HCT116 (cell line): Measurements from ENCODE around the gene RNF152. TPM values are rescaled to one million over a fixed set of nuclear protein-coding genes. Genes with fewer than 3 reads are reported as not detected.

Experiments
- ATAC-seq: fragments of 200-7000 bp; cut with Tn5 transposase; 2 replicates; pipeline ENCODE4 v1.9.1; 2020; ENCODE audit warnings: mild to moderate bottlenecking, moderate library complexity
- BruUV-seq: library from RNA; stranded (reverse); fragments of 400-500 nt; replicated peaks from 2 replicates; lab custom pipeline; 2021; lab: Mats Ljungman, UMichigan
- CTCF ChIA-PET: fragments of 300-600 bp; sonication (Branson Sonifier 250); formaldehyde crosslinking; loops from one replicate; lab custom pipeline; 2021; ENCODE audit warnings: antibody characterized with exemption; lab: Charles Lee
- POLR2A ChIA-PET: fragments of 300-600, 350-600 bp; sonication (Branson Sonifier 250); formaldehyde crosslinking; loops from one replicate; lab custom pipeline; 2021; ENCODE audit warnings: antibody characterized with exemption; lab: Charles Lee
- RAD21 ChIA-PET, 2 experiments: fragments of 300-600 bp; sonication (Branson Sonifier 250); formaldehyde crosslinking; loops; one replicate each; lab custom pipeline; 2023; ENCODE audit warnings: low total read pairs in 2 of 2; ENCODE audit not compliant: uncharacterized antibody in 2 of 2, unreplicated experiment in 2 of 2, low non-redundant PET in 1 of 2; lab: Charles Lee
- DNase-seq: peaks from one replicate; pipeline ENCODE4 v3.0.0-alpha.2; 2010; ENCODE audit warnings: low read depth, low spot score
- H2AFZ ChIP-seq: fragments of 200-600 bp; shearing (Covaris generic), sonication (generic); 2 replicates; pipeline ENCODE4 v1.6.1; 2017; ENCODE audit warnings: low read depth, mixed run types, mixed read lengths, antibody characterized with exemption, low read length; ENCODE audit not compliant: poor library complexity, severe bottlenecking
- H3K27ac ChIP-seq: 2 replicates; pipeline ENCODE4 v1.5.1; 2012; ENCODE audit warnings: low read depth, low read length
- H3K27me3 ChIP-seq: fragments of 200-600 bp; sonication (generic); 2 replicates; pipeline ENCODE4 v1.6.1; 2016; ENCODE audit warnings: mixed run types, low read length, mixed read lengths; ENCODE audit not compliant: insufficient read depth
- H3K36me3 ChIP-seq, 2 experiments: fragments of 200-500 bp in 1 of 2; fragments of 200-600 bp in 1 of 2; sonication (Bioruptor generic) in 1 of 2; sonication (generic) in 1 of 2; 2 replicates each; pipeline versions ENCODE4 v1.5.1 to v1.6.1; 2014 to 2016; ENCODE audit warnings: low read length in 2 of 2, inconsistent platforms in 1 of 2, mixed read lengths in 1 of 2, mixed run types in 1 of 2; ENCODE audit not compliant: insufficient read depth in 2 of 2, control insufficient read depth in 1 of 2
- H3K4me1 ChIP-seq, 2 experiments: fragments of 200-600 bp in 1 of 2; sonication (generic) in 1 of 2; 2 replicates each; pipeline versions ENCODE4 v1.5.1 to v1.6.1; 2012 to 2017; ENCODE audit warnings: low read length in 2 of 2, inconsistent platforms in 1 of 2, mild to moderate bottlenecking in 1 of 2, mixed read lengths in 1 of 2, mixed run types in 1 of 2, moderate library complexity in 1 of 2; ENCODE audit not compliant: insufficient read depth in 2 of 2, control insufficient read depth in 1 of 2
- H3K4me2 ChIP-seq: fragments of 200-600 bp; sonication (generic); 2 replicates; pipeline ENCODE4 v1.6.1; 2017; ENCODE audit warnings: mixed run types, low read length, mixed read lengths
- H3K4me3 ChIP-seq, 2 experiments: fragments of 200-600 bp in 1 of 2; sonication (generic) in 1 of 2; replicated peaks in 1 of 2; 2 replicates each; pipeline ENCODE4 v1.5.1; 2011 to 2016; ENCODE audit warnings: low read length in 2 of 2, control low read depth in 1 of 2, low read depth in 1 of 2, mild to moderate bottlenecking in 1 of 2, mixed read lengths in 1 of 2, mixed run types in 1 of 2
- H3K79me2 ChIP-seq: fragments of 200-600 bp; sonication (generic); 2 replicates; pipeline ENCODE4 v1.6.1; 2017; ENCODE audit warnings: mild to moderate bottlenecking, mixed run types, low read length, moderate library complexity, mixed read lengths; ENCODE audit not compliant: insufficient read depth
- H3K9ac ChIP-seq: fragments of 200-600 bp; sonication (generic); 2 replicates; pipeline ENCODE4 v1.6.1; 2016; ENCODE audit warnings: low read length, mixed read lengths
- H3K9me2 ChIP-seq: fragments of 200-600 bp; sonication (generic), shearing (Covaris generic); 2 replicates; pipeline ENCODE4 v1.6.1; 2017; ENCODE audit warnings: mixed run types, mild to moderate bottlenecking, moderate library complexity; ENCODE audit not compliant: insufficient read depth
- H3K9me3 ChIP-seq, 2 experiments: fragments of 200-500 bp in 1 of 2; fragments of 200-600 bp in 1 of 2; sonication (Bioruptor generic) in 1 of 2; sonication (generic) in 1 of 2; 2 replicates each; pipeline ENCODE4 v1.6.1; 2014 to 2017; ENCODE audit warnings: low read length in 2 of 2, mixed read lengths in 2 of 2, inconsistent platforms in 1 of 2, low read depth in 1 of 2, mild to moderate bottlenecking in 1 of 2, mixed run types in 1 of 2, moderate library complexity in 1 of 2; ENCODE audit not compliant: control insufficient read depth in 1 of 2, insufficient read depth in 1 of 2
- H4K20me1 ChIP-seq: fragments of 200-600 bp; sonication (generic), shearing (Covaris generic); 2 replicates; pipeline ENCODE4 v1.6.1; 2017; ENCODE audit warnings: mixed run types, mild to moderate bottlenecking, moderate library complexity; ENCODE audit not compliant: insufficient read depth
- CBX3 ChIP-seq: IDR thresholded peaks from 2 replicates; pipeline ENCODE4 v1.6.1; 2012; ENCODE audit warnings: low read depth
- CEBPB ChIP-seq: IDR thresholded peaks from 2 replicates; pipeline ENCODE4 v1.6.1; 2012; ENCODE audit warnings: low read depth
- ELF1 ChIP-seq: IDR thresholded peaks from 2 replicates; pipeline ENCODE4 v1.6.1; 2012; ENCODE audit warnings: low read depth, borderline replicate concordance
- EZH2 ChIP-seq: fragments of 200-600 bp; sonication (generic); IDR thresholded peaks from 2 replicates; pipeline ENCODE4 v1.6.1; 2017; ENCODE audit warnings: antibody characterized with exemption, mixed run types
- EZH2phosphoT487 ChIP-seq: fragments of 200-600 bp; IDR thresholded peaks from 2 replicates; pipeline ENCODE4 v1.6.1; 2018; ENCODE audit warnings: antibody characterized with exemption, borderline replicate concordance
- FOSL1 ChIP-seq: IDR thresholded peaks from 2 replicates; pipeline ENCODE4 v1.6.1; 2012; ENCODE audit warnings: low read depth
- JUND ChIP-seq: IDR thresholded peaks from 2 replicates; pipeline ENCODE4 v1.6.1; 2012
- MAX ChIP-seq: IDR thresholded peaks from 2 replicates; pipeline ENCODE4 v1.6.1; 2012
- POLR2A ChIP-seq: IDR thresholded peaks from 2 replicates; pipeline ENCODE4 v1.7.0; 2011; ENCODE audit warnings: borderline replicate concordance; ENCODE audit not compliant: insufficient read depth, insufficient read length; ENCODE audit errors: extremely low read depth
- POLR2AphosphoS5 ChIP-seq: IDR thresholded peaks from 2 replicates; pipeline ENCODE4 v1.6.1; 2011; ENCODE audit warnings: mild to moderate bottlenecking, low read depth, low read length, moderate library complexity
- RAD21 ChIP-seq: IDR thresholded peaks from 2 replicates; pipeline ENCODE4 v1.6.1; 2012; ENCODE audit warnings: low read depth, mild to moderate bottlenecking
- REST ChIP-seq: IDR thresholded peaks from 2 replicates; pipeline ENCODE4 v1.6.1; 2012; ENCODE audit warnings: low read depth
- SIN3A ChIP-seq: IDR thresholded peaks from 2 replicates; pipeline ENCODE4 v1.6.1; 2012; ENCODE audit warnings: low read depth
- SRF ChIP-seq: IDR thresholded peaks from 2 replicates; pipeline ENCODE4 v1.6.1; 2012; ENCODE audit warnings: low read depth
- YY1 ChIP-seq: IDR thresholded peaks from 2 replicates; pipeline ENCODE4 v1.6.1; 2011; ENCODE audit warnings: low read length, low read depth, moderate library complexity, mild to moderate bottlenecking; ENCODE audit not compliant: insufficient replicate concordance; ENCODE audit errors: extremely low read depth
- ZBTB33 ChIP-seq: IDR thresholded peaks from 2 replicates; pipeline ENCODE4 v1.6.1; 2011; ENCODE audit warnings: mild to moderate bottlenecking, low read length, moderate library complexity; ENCODE audit not compliant: insufficient replicate concordance; ENCODE audit errors: extremely low read depth
- ZFX ChIP-seq: fragments of 450-650 bp; IDR thresholded peaks from 2 replicates; pipeline ENCODE4 v1.6.1; 2017
- ZNF274 ChIP-seq: fragments of 200-500 bp; sonication (Bioruptor generic); IDR thresholded peaks from 2 replicates; pipeline ENCODE4 v1.6.1; 2014; ENCODE audit warnings: mild to moderate bottlenecking, low read depth, low read length, inconsistent platforms
- intact Hi-C: fragments of 100-400 bp; cut with micrococcal nuclease; formaldehyde crosslinking; loops from 2 replicates; pipeline ENCODE4 v1.10.0; 2022
- total RNA-seq: library from RNA; stranded (reverse); gene quantifications from one replicate; pipeline ENCODE4 v1.2.1, GENCODE V29; 2021; ENCODE audit not compliant: unreplicated experiment

Gene RNF152
- total RNA-seq, 1 experiment from 2014 or later: 0.47 TPM

GRCh38 chr18:61890344-61890743, 2.5 kb downstream of the RNF152 start (continued):
- TF ChIP-seq POLR2A: no peak
- TF ChIP-seq SIN3A: no peak

GRCh38 chr18:61889541-61889940, 3.3 kb downstream of the RNF152 start:
- Histone ChIP-seq H3K9ac (no peak overlapping the region), H4K20me1 (no peaks in the 10 kb centered on the region), H3K36me3 (no peaks in the 10 kb centered on the region), H3K9me2 (no peaks in the 10 kb centered on the region), H3K9me3 (no peaks in the 10 kb centered on the region), H3K4me1 (peaks cover 0 to 11% of the 10 kb centered on the region in 2 experiments; a peak in 1 of 4 replicates), H2AFZ (no peak overlapping the region), H3K4me2 (no peak overlapping the region), H3K27me3 (peaks cover 8% of the 10 kb centered on the region; the same call in 1 of the 2 replicates), H3K4me3 (no peak overlapping the region), H3K27ac (no peak overlapping the region), H3K79me2 (no peaks in the 10 kb centered on the region)
- POLR2A ChIA-PET: no interaction called here
- DNase-seq (no peak), ATAC-seq (no peak)
- CTCF ChIA-PET: no interaction called here
- no TSS peak for BruUV-seq
- TF ChIP-seq ZNF274: no peak
- TF ChIP-seq RAD21: no peak
- no peak for TF ChIP-seq ZFX
- TF ChIP-seq EZH2: no peak
- TF ChIP-seq YY1: no peak
- no peak for TF ChIP-seq SRF
- TF ChIP-seq MAX: no peak
- no peak for TF ChIP-seq JUND
- TF ChIP-seq FOSL1: no peak
- TF ChIP-seq ZBTB33: no peak
- TF ChIP-seq SIN3A: no peak
- no peak for TF ChIP-seq CBX3
- TF ChIP-seq CEBPB: no peak
- no peak for TF ChIP-seq REST
- TF ChIP-seq ELF1: no peak
- no peak for TF ChIP-seq POLR2AphosphoS5
- TF ChIP-seq EZH2phosphoT487: no peak
- intact Hi-C loops: no loop called here
- RAD21 ChIA-PET: no interaction called here
